Measurements from ENCODE around the gene PER2. TPM values are rescaled to one million over a fixed set of nuclear protein-coding genes. Genes with fewer than 3 reads are reported as not detected.
A peak's percentile ranks its signal among the peaks of the same experiment; 100 is the strongest.

PER2 gene
- total RNA-seq, 1 experiment from 2014 or later, result 5.8 TPM

DNA sequence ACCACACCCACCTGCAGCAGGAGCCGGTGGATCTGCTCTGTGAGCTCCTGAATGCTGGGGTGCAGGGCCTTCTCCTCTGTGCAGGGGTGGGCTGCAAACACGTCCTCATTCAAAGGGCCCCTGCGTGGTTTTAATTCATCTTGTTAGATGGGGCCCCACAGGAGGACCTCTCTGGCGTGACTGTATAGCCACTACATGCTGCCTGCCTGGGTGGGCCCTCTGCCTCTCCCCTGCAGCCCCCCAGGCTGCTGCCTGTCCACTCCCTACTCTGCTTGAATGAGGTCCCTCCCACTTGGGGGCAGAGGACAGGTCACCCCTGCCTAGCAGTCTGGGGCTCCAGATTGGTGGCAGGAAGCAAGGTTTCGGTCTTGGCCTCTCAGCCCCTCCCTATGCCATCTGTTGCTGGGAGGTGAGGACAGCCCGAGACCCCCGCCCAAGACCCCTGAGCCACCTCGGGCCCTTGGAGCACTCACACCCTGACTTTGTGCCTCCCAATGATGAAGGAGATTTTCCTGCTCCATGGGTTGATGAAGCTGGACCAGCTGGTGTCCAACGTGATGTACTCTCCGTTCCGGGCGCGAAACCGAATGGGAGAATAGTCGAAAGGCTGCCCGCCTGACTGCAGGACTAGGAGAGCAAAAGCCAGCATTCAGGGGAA lies 26.6 kb downstream of the PER2 start:
- peaks cover 58% of the 10 kb centered on the region for H3K36me3 ChIP-seq
- no peak overlapping the region for H3K4me3 ChIP-seq
- H3K27me3 ChIP-seq (replicated peaks), result no peaks in the 10 kb centered on the region
- H3K9me3 ChIP-seq (replicated peaks), result no peaks in the 10 kb centered on the region
- no peak overlapping the region for H3K27ac ChIP-seq
- DNase-seq (ENCODE audit: low read depth in 1 of 2, low spot score in 2 of 2), result no peak
- H3K4me1 ChIP-seq (replicated peaks), result no peaks in the 10 kb centered on the region

DNA sequence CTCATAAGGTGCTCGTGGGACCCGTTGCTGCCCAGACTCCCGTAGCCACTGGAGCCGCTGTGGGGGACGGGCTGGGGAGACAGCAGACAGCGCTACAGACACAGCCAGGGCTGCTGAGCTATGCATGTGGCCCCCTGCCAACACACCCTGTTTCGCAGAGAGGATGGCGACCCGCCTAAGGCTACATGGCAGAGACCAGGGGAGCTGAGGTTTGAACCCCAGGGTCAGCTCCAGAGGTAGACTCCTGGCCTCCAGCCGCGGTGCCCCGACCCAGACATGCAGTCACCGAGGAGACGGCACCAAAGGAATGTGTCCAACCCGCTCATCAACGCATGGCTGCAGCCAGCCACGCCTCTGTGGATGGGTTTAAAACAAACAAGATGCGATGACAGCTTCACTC lies 27.5 kb downstream of the PER2 start:
- DNase-seq (ENCODE audit: low read depth in 1 of 2, low spot score in 2 of 2), result no peak
- Histone ChIP-seq H3K36me3 (peaks cover 68% of the 10 kb centered on the region), H3K27ac (no peak overlapping the region), H3K4me1 (replicated peaks) (no peaks in the 10 kb centered on the region), H3K4me3 (no peak overlapping the region), H3K9me3 (replicated peaks) (no peaks in the 10 kb centered on the region), H3K27me3 (replicated peaks) (no peaks in the 10 kb centered on the region)

DNA sequence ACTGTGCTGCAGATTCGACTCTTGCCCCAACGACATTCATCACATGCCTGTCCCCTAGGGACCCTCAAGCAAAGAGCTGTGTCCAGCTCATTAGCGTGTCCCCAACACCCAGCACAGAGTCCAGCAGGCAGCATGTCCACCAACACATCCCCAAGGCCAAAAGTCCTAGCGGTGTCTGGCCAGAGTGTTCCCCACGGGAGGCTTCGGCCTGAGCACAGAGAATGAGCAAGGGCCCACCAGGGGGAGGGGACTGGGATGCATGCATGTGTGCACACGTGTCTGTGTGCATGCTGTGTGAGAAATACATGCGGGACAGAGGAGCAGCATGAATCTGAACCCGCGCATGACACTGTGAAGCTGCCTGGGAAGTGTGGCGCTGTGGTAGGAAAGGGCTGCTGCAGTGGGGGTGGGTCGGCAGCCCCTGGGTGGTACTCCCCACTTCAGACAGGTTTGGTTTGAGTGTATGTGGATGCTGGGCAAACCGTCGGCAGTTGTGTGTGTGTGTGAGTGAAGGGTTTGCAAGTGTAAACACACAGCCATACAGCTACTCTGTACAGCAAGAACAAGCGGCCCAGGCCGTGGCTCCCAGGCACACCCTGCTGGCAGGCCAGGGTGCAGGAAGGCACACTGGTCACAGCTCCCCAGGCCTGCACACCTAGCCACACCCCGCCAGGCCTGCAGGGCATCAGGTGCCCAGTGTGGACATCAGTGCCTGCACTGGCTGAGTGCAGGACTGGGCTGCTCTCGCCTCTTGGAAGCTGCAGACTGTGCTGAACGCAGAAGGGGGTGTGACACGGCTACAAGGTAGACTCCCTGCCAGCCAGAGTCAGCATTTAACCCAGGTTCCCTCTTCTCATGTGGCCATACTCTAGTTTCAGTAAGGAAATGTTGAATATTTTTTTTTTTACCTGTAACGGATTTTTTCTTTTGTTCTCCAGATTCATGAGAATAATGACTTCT lies 29.1 kb downstream of the PER2 start:
- H3K4me1 ChIP-seq (replicated peaks), result no peaks in the 10 kb centered on the region
- H3K27me3 ChIP-seq (replicated peaks), result no peaks in the 10 kb centered on the region
- H3K36me3 ChIP-seq, result peaks cover 69% of the 10 kb centered on the region
- no peak overlapping the region for H3K4me3 ChIP-seq
- no peaks in the 10 kb centered on the region for H3K9me3 ChIP-seq (replicated peaks)
- DNase-seq (ENCODE audit: low read depth in 1 of 2, low spot score in 2 of 2), result no peak
- H3K27ac ChIP-seq, result no peak overlapping the region

DNA sequence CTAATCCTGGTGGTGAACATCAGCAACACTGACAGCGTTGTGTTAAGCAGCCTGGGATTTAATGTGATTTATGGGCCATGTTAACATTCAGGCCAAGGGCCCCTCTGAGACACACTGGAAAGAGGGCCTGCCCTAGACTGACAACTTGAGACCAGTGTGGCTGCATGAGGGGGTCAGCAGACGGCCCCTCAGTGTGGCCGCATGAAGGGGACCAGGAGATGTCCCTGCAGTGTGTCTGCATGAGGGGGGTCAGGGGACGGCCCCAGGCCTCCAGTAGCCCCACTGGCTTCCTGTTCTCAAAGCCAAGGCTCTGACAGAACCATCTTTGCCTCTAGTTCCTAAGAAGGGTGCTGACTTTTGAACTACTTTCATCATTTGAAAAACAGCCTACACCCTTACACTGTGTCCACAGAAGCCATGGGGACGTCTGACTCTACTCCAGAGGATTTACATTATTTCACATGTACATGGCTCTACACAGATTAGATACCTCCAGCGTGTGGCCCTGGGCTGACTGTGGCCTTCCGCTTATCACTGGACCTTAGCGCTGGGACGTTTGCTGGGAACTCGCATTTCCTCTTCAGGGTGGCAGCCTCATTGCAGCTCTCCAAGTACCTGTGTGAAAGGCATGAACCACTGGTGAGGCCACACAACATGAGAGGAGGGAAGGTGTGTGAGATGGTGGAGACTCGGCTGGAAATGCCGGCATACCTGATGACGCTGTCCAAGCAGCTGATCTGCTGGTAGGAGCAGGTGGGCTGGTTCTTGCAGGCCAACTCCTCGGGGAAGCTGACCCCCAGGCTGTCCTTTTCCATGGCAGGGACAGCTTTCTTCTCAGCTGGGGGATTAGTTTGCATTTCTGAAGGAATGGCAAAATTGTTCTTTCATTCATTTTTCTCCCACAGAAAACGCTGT lies 30.4 kb downstream of the PER2 start:
- Histone ChIP-seq H3K27ac (no peak overlapping the region), H3K9me3 (replicated peaks) (no peaks in the 10 kb centered on the region), H3K4me1 (replicated peaks) (no peaks in the 10 kb centered on the region), H3K36me3 (peaks cover 67% of the 10 kb centered on the region), H3K4me3 (no peak overlapping the region), H3K27me3 (replicated peaks) (no peaks in the 10 kb centered on the region)
- no peak for DNase-seq (ENCODE audit: low read depth in 1 of 2, low spot score in 2 of 2)

- no peaks in the 10 kb centered on the region for H3K27me3 ChIP-seq (replicated peaks)
- peaks cover 65% of the 10 kb centered on the region for H3K36me3 ChIP-seq
- H3K4me1 ChIP-seq (replicated peaks), result no peaks in the 10 kb centered on the region
- no peak overlapping the region for H3K4me3 ChIP-seq
- no peaks in the 10 kb centered on the region for H3K9me3 ChIP-seq (replicated peaks)
- no peak overlapping the region for H3K27ac ChIP-seq
- DNase-seq (ENCODE audit: low read depth in 1 of 2, low spot score in 2 of 2), result peak; percentile 55 to 90
Measured at GRCh38 chr2:238256594-238257104, 31.8 kb downstream of the PER2 start.

- Histone ChIP-seq H3K4me3 (no peak overlapping the region), H3K36me3 (peaks cover 63% of the 10 kb centered on the region), H3K27ac (no peak overlapping the region), H3K4me1 (replicated peaks) (no peaks in the 10 kb centered on the region), H3K27me3 (replicated peaks) (no peaks in the 10 kb centered on the region), H3K9me3 (replicated peaks) (no peaks in the 10 kb centered on the region)
- DNase-seq (ENCODE audit: low read depth in 1 of 2, low spot score in 2 of 2), result no peak
Measured at GRCh38 chr2:238256111-238256510, 32.3 kb downstream of the PER2 start.

- no peaks in the 10 kb centered on the region for H3K27me3 ChIP-seq (replicated peaks)
- no peak overlapping the region for H3K4me3 ChIP-seq
- no peak overlapping the region for H3K27ac ChIP-seq
Measured at GRCh38 chr2:238255636-238256035, 32.8 kb downstream of the PER2 start.

GRCh38 chr2:238255151-238255551 lies 33.3 kb downstream of the PER2 start:
- Histone ChIP-seq H3K36me3 (peaks cover 60% of the 10 kb centered on the region), H3K27ac (no peak overlapping the region), H3K4me3 (no peak overlapping the region), H3K9me3 (replicated peaks) (no peaks in the 10 kb centered on the region), H3K4me1 (replicated peaks) (no peaks in the 10 kb centered on the region), H3K27me3 (replicated peaks) (no peaks in the 10 kb centered on the region)
- DNase-seq (ENCODE audit: low read depth in 1 of 2, low spot score in 2 of 2), result no peak

More at GRCh38 chr2:238255636-238256035, 32.8 kb downstream of the PER2 start:
- Histone ChIP-seq H3K9me3 (replicated peaks) (no peaks in the 10 kb centered on the region), H3K36me3 (peaks cover 60% of the 10 kb centered on the region), H3K4me1 (replicated peaks) (no peaks in the 10 kb centered on the region)
- no peak for DNase-seq (ENCODE audit: low read depth in 1 of 2, low spot score in 2 of 2)

GRCh38 chr2:238254095-238254723 lies 34.2 kb downstream of the PER2 start:
- DNase-seq (ENCODE audit: low read depth in 1 of 2, low spot score in 2 of 2), result no peak
- H3K27me3 ChIP-seq (replicated peaks), result no peaks in the 10 kb centered on the region
- H3K36me3 ChIP-seq, result peaks cover 62% of the 10 kb centered on the region
- H3K27ac ChIP-seq, result no peak overlapping the region
- no peaks in the 10 kb centered on the region for H3K9me3 ChIP-seq (replicated peaks)
- H3K4me1 ChIP-seq (replicated peaks), result no peaks in the 10 kb centered on the region
- H3K4me3 ChIP-seq, result no peak overlapping the region

GRCh38 chr2:238252766-238253630 lies 35.4 kb downstream of the PER2 start:
- no peak for DNase-seq (ENCODE audit: low read depth in 1 of 2, low spot score in 2 of 2)
- H3K36me3 ChIP-seq, result peaks cover 55% of the 10 kb centered on the region
- H3K4me1 ChIP-seq (replicated peaks), result no peaks in the 10 kb centered on the region
- H3K27me3 ChIP-seq (replicated peaks), result no peaks in the 10 kb centered on the region
- no peak overlapping the region for H3K27ac ChIP-seq
- no peaks in the 10 kb centered on the region for H3K9me3 ChIP-seq (replicated peaks)
- no peak overlapping the region for H3K4me3 ChIP-seq

DNA sequence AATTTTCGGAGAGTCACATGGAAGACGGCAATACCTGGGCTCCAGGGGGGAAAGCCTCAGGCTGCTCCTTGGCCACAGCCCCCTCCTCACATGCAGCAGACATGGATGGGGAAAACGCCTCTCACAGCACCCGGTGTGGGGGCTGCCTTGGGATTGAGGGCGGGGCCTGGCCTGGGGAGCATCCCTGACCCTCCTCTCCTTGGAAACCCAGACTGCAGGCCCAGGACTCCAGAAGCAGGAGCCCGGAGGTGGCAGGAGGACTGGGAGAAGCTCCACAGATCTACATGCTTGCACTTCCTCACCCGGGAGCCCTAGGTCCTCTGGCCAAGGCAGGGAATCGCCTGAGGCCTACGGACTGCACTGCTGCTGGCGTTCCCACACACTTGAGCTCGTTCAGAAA lies 36.4 kb downstream of the PER2 start:
- Histone ChIP-seq H3K27me3 (replicated peaks) (no peaks in the 10 kb centered on the region), H3K4me1 (replicated peaks) (no peaks in the 10 kb centered on the region), H3K9me3 (replicated peaks) (no peaks in the 10 kb centered on the region), H3K4me3 (no peak overlapping the region), H3K36me3 (peaks cover 47% of the 10 kb centered on the region), H3K27ac (no peak overlapping the region)
- DNase-seq (ENCODE audit: low read depth in 1 of 2, low spot score in 2 of 2), result no peak

DNA sequence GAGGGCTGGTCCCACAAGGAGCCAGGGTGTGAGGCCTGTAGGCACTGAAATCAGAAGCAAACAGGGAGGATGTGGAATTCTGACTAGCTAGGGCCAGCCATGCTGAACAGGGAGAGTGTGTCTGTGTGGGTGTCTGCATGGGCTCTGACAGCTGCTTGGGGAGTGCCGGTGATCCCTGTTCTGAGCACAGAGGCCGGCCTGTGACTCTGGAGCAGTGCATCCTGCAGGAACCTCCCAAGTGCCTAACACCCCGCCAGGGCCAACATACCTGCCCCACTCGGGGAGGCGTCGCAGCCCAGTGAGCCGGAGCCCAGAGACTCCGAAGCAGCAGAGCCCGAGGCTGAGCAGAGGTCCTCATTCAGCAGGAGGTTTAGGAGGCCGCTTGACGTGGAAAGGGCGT lies 37.1 kb downstream of the PER2 start:
- Histone ChIP-seq H3K27me3 (replicated peaks) (no peaks in the 10 kb centered on the region), H3K36me3 (peaks cover 41% of the 10 kb centered on the region), H3K9me3 (replicated peaks) (no peaks in the 10 kb centered on the region), H3K27ac (no peak overlapping the region), H3K4me1 (replicated peaks) (no peaks in the 10 kb centered on the region), H3K4me3 (no peak overlapping the region)
- DNase-seq (ENCODE audit: low read depth in 1 of 2, low spot score in 2 of 2), result no peak
